ENCODE measurements around the gene CDK5.
A peak's percentile ranks its signal among the peaks of the same experiment; 100 is the strongest.

The CDK5 gene

GRCh38 chr7:151057506-151057988 lies at the start of gene CDK5:
Gene CDK5, minus strand, starts transcription at chr7:151057897. Its CDS starts 49 bp downstream, at chr7:151057848.
- peak within 1 kb of the TSS; percentile 76 for H3K4me3 ChIP-seq (ENCODE audit: low read depth, low read length)

- H3K4me3 ChIP-seq (ENCODE audit: low read depth, low read length): no peak overlapping the region
These were observed 46.9 kb upstream of the CDK5 start for GRCh38 chr7:151104411-151105235.

- H3K4me3 ChIP-seq (ENCODE audit: low read depth, low read length): no peak overlapping the region
These were observed 46.3 kb upstream of the CDK5 start for GRCh38 chr7:151103973-151104372.

GRCh38 chr7:151102991-151103390 lies 45.3 kb upstream of the CDK5 start:
- H3K4me3 ChIP-seq (ENCODE audit: low read depth, low read length): no peak overlapping the region

GRCh38 chr7:151101621-151102396 lies 44.1 kb upstream of the CDK5 start:
- H3K4me3 ChIP-seq (ENCODE audit: low read depth, low read length): no peak overlapping the region

- no peak overlapping the region for H3K4me3 ChIP-seq (ENCODE audit: low read depth, low read length)
These were observed 43.2 kb upstream of the CDK5 start for GRCh38 chr7:151100921-151101320.

- H3K4me3 ChIP-seq (ENCODE audit: low read depth, low read length): no peak overlapping the region
These were observed 42.0 kb upstream of the CDK5 start for GRCh38 chr7:151099486-151100211.

GRCh38 chr7:151095828-151096475 lies 38.3 kb upstream of the CDK5 start:
- no peak overlapping the region for H3K4me3 ChIP-seq (ENCODE audit: low read depth, low read length)

- H3K4me3 ChIP-seq (ENCODE audit: low read depth, low read length): no peak overlapping the region
These were observed 37.6 kb upstream of the CDK5 start for GRCh38 chr7:151095123-151095797.

- H3K4me3 ChIP-seq (ENCODE audit: low read depth, low read length): no peak overlapping the region
These were observed 37.0 kb upstream of the CDK5 start for GRCh38 chr7:151094675-151095074.

GRCh38 chr7:151093748-151094147 lies 36.1 kb upstream of the CDK5 start:
- H3K4me3 ChIP-seq (ENCODE audit: low read depth, low read length): no peak overlapping the region

- H3K4me3 ChIP-seq (ENCODE audit: low read depth, low read length): no peak overlapping the region
These were observed 34.3 kb upstream of the CDK5 start for GRCh38 chr7:151091988-151092387.

- H3K4me3 ChIP-seq (ENCODE audit: low read depth, low read length): no peak overlapping the region
These were observed 33.7 kb upstream of the CDK5 start for GRCh38 chr7:151091431-151091830.

- no peak overlapping the region for H3K4me3 ChIP-seq (ENCODE audit: low read depth, low read length)
These were observed 33.3 kb upstream of the CDK5 start for GRCh38 chr7:151091003-151091402.

GRCh38 chr7:151089893-151090730 lies 32.4 kb upstream of the CDK5 start:
- H3K4me3 ChIP-seq (ENCODE audit: low read depth, low read length): no peak overlapping the region

- H3K4me3 ChIP-seq (ENCODE audit: low read depth, low read length): no peak overlapping the region
These were observed 31.4 kb upstream of the CDK5 start for GRCh38 chr7:151088856-151089699.

- H3K4me3 ChIP-seq (ENCODE audit: low read depth, low read length): peak overlapping the region; percentile 65
These were observed 30.5 kb upstream of the CDK5 start for GRCh38 chr7:151088019-151088855.

Measured in iPS-11a (cell line).